GM21717 (cell line): Measurements from ENCODE around the gene SHANK3.

ENCODE experiments used
- ATAC-seq: cut with Tn5 transposase; IDR thresholded peaks from one replicate; pipeline ENCODE4 v1.9.1; 2021; ENCODE audit warnings: mild to moderate bottlenecking, moderate library complexity; ENCODE audit not compliant: unreplicated experiment

SHANK3 gene

DNA sequence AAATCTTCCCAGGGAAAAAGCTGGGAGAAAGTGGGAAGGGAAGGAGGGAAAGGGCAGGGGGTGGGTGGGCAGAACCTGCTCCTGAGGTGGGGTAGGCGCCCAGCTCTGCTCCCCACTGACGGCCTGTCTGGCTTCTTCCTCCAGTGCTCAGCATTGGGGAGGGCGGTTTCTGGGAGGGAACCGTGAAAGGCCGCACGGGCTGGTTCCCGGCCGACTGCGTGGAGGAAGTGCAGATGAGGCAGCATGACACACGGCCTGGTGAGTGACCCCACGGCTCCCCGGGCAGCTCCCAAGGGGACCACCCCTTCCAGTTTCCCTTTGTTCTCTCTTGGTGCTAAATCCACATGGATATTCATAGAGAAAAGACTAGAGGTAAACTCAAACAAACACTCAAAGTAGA lies 25.9 kb downstream of the SHANK3 start:
- no peak for ATAC-seq

DNA sequence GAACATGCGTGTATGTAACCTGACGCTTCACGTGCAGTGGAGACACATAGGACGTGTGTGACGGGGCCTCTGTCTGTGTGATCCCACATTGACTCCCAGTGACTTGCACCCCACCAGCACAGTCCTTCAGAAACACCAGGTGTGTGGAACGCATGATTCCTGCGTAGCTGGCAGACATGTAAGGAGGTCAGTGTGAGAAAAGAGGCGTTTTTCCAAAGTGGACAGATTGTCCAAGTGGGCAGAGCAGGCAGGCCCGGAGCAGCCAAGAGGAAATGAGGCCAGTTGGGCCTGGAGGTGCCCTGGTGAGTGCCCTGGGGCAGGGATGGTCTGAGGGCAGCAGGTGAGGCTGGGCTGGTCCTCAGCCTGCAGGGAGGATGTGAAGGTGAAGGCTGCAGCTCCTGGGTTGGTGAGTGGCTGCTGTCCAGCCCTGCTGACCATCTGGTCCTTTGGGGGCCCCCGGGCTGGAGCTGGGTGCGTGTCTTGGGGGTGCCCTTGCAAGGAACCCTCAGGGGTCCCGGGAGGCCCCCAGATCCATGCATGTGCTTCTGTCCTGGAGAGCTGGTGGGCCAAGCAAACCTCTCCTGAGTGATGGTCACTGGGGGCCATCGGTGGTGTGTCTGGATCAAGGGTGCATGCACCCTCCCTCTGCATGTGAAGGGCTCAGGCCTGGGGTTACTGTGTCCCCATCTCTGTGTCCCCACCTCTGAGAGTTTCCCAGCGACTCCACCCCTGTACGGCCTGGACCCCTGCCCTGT lies 26.6 kb downstream of the SHANK3 start:
- no peak for ATAC-seq

GRCh38 chr22:50699756-50700386 lies 27.2 kb downstream of the SHANK3 start:
- ATAC-seq = no peak

DNA sequence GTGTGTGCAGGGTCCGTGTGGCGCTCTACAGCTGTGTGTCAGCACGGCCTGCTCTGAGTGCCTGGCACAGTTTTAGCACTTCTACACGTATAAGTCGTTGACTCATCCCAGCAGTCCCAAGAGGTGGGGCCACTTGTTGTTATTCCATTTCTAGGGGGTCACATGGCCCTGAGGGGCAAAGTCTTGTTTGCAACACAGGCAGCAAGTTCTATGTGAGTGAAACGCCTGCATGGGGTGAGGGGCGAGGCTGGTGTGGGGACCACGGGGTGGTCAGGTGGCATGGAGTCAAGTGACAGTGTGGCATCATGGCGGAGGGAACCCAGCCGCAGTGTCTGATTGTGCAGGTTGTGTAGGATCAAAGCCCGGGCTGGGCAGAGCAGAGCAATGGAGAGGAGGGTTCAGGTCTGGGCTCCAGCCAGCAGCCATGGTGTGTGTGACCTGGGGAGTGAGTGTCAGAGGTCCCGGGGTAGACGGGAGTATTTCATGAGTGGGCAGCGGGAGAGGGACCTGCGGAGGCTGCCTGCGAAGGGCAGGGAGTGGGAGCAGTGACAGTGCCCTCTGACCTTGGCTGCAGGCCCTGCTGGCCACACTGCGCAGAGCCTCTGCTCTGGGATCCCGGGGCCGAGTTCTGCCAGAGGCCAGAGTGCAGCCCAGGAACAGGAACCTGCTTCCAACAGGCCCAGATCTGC lies 27.9 kb downstream of the SHANK3 start:
- ATAC-seq = no peak

- ATAC-seq = no peak
Observed at GRCh38 chr22:50701076-50701419, 28.4 kb downstream of the SHANK3 start.

DNA sequence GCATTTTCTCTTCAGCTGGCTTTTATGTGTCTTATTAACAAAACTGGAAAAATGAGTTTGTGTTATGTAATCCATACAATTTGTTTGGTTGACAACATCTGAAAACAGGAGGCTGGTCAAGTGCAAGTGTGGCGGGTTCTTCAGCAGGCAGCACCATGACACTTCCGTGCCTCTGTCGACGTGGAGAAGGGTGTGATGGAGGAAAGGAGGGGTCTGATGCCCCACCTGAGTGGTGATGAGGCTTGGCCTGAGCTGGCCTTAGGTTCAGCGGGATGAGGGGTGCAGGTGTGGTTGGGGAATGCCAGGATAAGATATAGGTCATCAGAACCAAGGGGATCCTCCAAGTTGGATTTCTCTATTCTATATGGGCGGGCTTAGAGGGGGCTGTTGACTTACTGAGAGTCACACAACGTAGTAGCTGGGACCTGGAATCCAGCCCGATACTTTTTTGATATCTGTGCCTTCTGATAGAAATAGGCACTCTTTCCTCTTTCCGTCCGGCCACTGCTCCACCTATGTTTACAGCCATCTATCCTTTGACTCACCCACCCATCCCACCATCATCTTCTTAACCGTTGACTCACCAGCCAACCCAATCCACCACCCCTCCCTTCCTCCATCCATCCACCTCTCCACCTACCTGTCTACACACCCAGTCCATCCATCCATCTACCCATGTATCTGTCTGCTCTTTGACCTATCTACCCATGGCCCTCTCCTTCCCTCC lies 29.0 kb downstream of the SHANK3 start:
- no peak for ATAC-seq

DNA sequence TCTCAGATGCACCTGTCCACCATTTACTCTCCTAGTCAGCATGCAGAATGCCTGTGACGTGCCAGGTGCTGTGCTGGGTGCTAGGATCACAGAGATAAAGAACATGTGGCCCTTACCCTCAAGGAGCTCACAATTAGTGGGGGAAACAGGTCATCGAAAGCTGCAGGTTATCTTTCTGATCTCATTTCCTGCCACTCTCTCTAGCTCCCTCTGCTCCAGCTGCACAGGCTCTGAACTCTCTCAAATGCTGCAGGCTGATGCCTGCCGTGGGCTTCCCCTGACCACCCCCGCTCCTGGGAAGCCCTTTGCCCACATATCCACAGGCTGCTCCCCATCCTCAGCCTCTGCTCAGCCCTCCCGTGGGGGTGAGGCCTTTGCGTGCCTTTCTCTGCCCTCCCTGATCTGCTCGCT lies 29.6 kb downstream of the SHANK3 start:
- no peak for ATAC-seq

- ATAC-seq = no peak
Observed at GRCh38 chr22:50702821-50703725, 30.4 kb downstream of the SHANK3 start.

GRCh38 chr22:50703726-50704509 lies 31.3 kb downstream of the SHANK3 start:
- ATAC-seq = no peak

DNA sequence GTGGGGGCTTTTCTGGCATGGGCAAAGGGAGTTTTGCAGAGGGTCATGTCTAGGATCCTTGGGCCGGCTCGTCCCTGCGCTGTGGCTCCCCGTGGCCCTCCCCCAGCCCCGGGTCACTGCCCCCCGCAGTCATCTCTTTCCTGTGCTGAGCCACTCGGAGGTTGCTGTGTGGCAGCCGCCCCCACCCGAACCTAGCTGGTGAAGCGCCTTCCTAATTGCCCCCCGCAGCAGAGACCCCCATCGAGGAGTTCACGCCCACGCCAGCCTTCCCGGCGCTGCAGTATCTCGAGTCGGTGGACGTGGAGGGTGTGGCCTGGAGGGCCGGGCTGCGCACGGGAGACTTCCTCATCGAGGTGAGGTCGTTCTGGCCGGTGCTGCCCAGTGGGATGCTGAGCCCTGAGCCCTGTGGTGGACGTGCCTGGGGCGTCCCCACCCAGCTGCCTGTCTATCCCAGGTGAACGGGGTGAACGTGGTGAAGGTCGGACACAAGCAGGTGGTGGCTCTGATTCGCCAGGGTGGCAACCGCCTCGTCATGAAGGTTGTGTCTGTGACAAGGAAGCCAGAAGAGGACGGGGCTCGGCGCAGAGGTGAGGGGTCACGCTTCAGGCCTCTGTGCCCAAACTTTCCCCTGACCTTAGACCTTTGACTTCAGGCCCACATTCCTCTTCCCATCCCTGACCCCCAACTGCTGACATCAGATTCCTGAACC lies 32.0 kb downstream of the SHANK3 start:
- ATAC-seq = no peak

- no peak for ATAC-seq
Observed at GRCh38 chr22:50705219-50705691, 32.6 kb downstream of the SHANK3 start.

DNA sequence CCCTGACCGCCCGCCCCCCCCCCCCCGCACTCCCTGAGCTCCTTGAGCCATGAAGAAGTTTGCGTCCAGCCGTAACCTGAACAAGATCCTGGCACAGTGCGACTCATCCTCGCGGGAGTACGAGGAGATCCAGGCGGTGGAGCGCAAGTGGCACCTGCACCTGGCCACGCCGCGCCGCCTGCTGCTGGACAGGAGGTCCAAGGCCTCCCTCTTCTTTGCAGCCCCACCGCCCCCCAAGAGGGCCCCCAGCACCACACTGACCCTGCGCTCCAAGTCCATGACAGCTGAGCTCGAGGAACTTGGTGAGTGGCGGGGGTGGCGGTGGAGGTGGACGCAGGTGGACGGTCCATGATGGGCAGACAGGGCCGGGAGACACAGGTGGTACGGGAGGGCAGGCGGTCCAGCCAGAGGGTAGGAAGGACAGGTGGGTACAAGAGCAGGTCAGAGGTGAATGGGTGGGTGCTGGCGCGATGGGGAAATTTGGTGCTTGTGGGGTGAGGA lies 33.3 kb downstream of the SHANK3 start:
- ATAC-seq = no peak

DNA sequence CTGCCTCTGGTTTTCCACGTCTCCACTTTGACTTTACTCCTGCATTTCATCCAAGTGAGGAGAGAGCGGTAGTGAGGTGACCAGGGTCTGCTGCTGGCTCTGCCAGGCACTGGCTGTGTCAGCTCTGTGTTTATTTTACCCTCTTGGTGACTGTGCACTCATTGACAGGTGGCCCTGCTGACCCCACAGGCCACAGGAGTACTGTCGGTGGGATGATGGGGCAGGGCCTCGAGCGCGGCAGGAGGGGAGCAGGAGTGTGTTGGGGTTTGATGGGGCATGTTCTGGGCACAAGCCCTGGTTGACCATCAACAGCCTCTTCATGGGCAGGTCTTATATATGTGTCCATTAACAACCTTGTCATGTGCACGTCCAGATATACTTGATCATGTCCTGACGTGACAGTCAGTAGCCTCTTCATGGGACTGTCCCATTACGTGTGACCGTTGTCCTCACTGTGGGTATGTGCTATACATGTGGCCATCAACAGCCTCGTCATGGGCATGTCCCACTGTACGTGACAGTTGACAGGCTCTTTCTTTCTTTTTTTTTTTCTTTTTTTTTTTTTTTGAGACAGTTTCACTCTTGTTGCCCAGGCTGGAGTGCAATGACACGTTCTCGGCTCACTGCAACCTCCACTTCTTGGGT lies 34.0 kb downstream of the SHANK3 start:
- ATAC-seq = no peak

DNA sequence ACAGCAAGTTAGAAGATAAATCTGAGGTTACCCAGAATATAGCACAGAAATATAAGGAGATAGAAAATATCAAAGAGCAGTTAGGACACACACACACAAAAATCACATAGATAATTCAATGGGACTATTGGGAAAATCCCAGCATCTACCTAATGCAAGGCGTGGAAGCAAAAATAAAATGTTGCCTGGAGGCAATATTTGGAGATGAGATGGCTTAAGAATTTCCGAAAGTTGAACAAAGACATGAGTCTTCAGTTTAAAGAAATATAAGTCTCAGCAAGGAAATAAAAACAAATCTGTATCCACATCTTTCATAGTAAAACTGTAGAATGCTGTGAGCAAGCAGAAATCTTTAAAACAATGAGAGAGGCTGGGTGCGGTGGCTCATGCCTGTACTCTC lies 35.9 kb downstream of the SHANK3 start:
- no peak for ATAC-seq

GRCh38 chr22:50708996-50709395 lies 36.4 kb downstream of the SHANK3 start:
- ATAC-seq = no peak

DNA sequence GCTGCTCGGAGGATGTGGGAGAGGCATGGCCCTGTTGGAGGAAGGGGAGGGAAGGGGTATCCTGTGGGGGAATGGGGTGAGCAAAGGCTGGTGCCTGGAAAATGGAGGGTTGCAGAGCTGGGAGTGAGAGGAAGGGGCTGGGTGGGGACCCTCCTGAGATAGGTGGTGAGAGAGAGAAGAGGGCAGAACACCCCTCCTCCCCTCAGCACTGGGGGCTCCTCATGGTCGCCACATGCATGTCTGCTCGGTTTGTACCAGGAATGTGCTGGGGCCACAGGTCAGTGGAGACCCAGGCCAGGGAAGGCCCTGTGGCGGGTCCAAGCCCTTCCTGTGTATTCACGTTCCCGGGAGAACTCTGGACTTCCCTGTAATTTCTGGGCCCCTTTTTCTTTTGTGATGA lies 37.6 kb downstream of the SHANK3 start:
- no peak for ATAC-seq

- ATAC-seq = no peak
Observed at GRCh38 chr22:50710886-50711285, 38.3 kb downstream of the SHANK3 start.
